HG03442 (cell line): ENCODE measurements around the gene ZC3H4.
"Not testable (repeated sequence)": the region's sequence is repeated elsewhere in the genome, so short reads cannot be mapped to it uniquely, and the experiment has no call there.

Source experiments
- ATAC-seq: cut with Tn5 transposase; IDR thresholded peaks from one replicate; pipeline ENCODE4 v1.9.1; 2021; ENCODE audit warnings: mild to moderate bottlenecking, moderate library complexity; ENCODE audit not compliant: unreplicated experiment

Gene ZC3H4

DNA sequence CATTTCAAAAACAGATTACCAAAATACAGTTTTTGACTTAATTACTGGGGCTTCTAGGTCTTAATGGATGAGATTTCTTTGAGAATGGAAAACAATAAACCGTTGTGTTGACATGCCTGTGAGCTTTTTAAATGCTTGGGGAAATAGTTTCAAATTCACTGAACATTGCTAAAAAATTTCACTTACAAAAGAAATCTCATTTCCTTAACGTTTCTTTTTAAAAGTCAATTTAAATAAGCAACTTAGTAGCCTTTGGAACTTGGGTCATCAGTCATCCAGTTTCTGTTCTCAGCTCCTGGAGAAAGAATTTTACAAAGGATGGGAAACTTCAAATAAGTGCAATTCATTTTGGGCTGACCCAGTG is 4.4 kb downstream of the ZC3H4 start:
- ATAC-seq = no peak

DNA sequence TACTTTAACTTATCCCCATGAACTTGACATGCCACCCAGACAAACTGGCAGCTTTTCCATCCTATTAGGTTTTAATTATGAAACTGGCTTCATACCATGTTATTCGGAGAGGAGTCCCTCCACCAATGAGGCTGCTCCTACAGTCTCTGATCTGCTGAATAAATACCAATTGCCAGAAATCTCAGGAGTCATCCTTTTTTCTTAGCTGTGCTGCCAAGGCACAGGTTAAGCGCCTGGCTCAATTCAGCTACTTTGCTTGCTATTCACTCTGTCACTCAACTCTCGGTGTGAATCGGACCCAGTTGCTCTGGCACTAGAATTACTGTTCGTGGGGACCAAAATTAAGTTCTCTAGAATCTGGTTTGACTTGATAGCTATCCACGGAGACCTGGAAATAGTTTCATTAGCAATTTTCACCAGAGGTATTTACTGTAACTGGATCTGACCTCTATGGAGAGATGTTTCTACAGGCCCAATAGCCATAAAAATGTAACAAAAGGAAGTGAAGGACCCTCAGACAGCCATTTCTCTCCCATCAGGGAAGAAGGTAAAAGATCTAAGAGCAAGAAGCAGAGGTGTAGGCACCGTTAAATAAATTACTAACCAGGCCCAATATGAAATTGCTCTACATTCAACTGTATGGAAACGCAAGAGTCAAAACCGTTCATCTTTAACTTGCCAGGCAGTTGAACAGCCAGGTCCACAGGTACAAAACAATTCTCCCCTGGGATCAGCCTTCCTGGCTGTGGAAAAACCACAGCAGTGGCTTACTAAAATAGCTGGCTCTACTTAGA is 5.4 kb downstream of the ZC3H4 start:
- no peak for ATAC-seq

DNA sequence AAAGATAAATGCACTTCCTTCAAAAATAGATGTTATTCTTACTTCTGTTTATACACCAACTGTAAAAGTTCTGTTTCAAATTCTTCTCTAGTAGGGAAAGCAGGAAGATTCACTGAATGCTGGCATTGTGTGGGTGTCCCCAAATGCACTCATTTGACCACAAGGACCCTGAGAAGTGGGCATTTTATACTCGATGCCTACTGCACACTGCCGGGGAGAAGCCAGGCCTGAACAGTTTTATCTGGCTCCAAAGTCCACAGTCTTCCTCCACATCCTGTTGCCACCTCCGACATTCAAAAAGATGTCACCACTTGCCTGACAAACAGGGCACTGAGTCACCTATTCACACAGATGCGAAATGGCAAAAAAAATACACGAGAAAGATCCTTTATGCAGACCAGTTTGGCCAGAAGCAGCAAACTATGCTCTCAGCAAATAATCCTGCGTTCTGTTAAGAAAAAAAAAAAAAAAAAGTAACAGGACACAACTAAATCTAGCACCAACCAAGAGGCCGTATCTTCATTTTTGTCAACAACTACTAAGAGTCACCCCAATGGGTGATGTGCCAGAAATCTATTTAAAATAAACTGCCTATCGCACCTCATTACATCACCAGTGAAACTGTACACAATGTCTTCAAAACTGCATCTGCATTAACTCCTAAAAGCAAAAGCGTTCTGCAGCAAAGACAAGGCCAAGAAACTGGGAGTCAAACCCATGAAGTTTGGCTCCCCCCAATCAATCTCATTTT is 6.2 kb downstream of the ZC3H4 start:
- ATAC-seq = no peak

DNA sequence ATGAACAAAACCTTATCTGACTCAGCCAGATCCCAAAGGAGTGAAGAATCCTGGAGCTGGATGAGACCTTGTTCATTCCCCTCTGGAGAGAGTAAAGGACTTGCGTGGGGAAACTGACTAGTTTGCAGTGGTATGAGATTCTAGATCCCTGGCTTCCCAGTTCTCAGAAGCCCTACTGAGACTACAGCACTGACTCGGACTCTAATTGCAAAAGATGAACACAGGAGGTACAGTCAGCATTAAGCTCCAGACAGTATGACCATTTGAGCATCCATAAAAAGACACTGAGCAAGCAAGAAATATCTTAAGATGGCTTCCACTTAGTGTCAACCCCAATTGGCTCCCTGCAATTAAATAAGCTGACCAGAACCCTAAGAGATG is 6.8 kb downstream of the ZC3H4 start:
- ATAC-seq = no peak

DNA sequence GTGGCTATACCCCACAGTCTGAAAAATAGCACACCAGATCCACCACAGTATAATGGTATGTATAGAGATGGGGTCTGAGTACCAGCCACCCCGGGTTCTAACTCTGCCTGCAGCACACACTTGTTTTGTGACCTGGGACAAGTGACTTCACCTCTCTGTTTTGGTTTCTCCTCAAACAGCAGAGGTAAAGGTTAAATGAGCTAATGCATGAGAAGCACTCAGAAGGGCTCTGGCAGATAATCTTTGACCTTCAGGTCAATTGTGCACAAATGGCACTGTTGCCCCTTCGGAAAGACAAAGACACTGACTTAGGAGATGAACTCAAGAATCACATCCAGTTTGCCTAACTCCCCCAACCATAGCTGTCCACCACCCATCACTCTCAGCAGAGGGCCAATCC is 7.7 kb downstream of the ZC3H4 start:
- no peak for ATAC-seq

DNA sequence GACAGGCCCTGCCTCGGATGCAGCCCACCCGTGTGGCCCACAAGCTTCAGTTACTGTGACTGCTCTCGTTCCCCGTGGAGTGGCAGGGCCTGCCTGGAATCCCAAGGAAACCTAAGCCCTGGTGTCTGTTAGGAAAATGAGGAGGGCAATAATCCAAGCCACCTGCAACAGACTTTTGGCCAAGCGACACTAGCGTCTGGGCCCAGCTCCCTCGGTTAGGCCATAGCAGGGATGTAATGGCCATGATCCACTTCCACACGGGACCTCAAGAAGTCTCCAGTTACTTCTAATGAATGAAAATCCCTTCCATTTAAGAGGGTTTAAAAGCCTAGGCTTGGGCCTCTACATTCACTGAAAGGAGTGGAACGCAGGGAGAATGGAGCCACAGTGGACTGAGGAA is 8.9 kb downstream of the ZC3H4 start:
- ATAC-seq = no peak

DNA sequence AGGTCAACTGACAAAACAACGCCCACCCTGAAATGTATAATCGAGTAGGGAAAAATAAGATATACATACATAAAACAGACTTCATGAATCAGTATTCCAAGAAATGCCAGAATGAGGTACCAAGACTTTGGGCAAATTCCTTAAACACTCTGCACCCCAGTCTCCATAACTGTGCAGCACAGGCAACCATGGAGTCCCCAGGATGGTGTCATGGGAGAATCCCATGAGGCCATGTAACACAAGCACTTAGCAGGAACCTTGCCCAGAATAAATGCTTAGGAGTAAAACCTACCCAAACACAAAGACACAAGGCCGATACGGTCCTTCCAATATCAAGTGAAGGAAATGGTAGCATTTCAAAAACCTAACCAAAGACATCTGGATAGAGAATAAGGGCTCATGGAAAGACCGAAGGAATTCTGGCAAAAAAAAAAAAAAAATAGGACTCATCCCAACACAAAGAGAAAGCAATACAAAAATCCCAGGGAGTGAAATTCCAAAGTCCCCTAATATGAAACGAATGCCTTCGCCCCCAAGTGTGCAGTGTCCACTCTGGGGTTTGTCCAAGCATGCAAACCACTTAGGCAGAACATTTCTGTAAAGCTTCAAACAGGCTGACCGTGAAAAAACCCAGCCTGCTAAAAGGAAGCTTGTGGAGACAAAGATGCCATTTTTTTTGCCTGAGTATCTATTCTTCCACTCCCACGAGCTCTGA is 11.1 kb downstream of the ZC3H4 start:
- no peak for ATAC-seq

DNA sequence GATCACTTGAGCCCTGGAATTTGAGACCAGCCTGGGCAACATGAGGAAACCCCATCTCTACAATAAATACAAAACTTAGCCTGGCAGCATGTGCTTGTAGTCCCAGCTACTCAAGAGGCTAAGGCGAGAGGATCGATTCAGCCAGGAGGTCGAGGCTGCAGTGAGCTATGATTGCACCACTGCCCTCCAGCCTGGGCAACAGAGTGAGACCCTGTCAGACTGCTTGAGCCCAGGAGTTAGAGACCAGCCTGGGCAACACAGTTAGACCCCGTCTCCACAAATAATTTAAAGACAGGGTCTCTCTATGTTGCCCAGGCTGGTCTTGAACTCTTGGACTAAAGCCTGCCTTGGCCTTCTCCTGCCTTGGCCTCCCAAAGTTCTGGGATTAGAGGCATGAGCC is 12.5 kb downstream of the ZC3H4 start:
- not testable (repeated sequence) for ATAC-seq

DNA sequence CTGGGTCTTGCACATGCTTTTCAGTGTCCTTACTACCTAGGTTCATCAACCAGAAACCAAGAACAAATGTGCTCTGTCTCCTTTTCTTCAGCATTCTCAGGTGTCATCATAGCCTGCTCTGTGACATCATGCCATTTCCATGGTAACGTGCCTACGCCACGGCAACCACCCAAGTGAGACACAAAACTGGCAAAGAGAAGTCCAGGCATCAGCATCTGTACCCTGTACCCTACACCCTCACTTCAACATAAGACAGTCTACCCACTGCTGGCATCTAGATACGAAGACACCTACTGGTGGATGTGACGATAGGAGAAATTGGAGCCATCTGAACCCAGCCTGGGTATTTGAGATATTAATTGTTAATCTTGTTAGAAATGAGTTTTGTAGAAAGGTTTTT is 13.3 kb downstream of the ZC3H4 start:
- ATAC-seq = no peak

DNA sequence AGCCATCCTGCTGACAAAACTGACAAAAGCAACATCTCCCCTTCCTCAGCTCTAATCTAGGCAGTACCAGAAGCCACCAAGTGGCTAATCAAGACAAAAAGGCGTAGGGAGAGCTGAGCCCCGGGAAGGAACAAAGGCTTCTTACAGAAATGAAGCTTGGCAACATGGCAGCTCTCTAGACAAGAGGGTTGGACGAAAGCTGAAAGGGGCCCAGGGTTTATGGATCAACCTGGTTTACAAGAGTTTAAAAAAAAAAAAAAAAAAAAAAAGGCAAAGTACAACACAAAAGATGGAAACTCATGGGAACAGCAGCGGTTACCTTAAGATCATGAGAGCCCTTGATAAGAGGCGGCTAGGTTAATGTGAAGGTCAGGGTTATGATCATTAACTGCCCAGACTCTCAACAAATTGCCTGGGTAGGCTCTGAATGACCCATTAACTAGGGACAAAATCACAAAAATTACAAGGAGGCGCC is 14.0 kb downstream of the ZC3H4 start:
- ATAC-seq = no peak

DNA sequence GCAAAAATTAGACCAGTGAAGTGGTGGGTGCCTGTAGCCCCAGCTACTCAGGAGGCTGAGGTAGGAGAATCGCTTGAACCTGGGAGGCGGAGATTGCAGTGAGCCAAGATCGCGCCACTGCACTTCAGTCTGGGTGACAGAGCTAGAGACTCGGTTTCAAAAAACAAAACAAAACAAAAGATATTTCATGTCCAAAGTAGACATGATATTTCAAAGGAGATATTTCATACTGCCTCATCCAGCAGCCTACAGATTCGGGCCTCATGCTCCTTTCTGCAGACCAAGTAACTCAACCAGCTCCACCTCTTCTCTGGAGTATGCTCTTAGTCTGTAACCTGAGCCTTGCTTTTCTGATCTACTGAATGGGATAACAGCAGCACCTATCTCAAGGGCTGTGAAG is 15.0 kb downstream of the ZC3H4 start:
- ATAC-seq = no peak

DNA sequence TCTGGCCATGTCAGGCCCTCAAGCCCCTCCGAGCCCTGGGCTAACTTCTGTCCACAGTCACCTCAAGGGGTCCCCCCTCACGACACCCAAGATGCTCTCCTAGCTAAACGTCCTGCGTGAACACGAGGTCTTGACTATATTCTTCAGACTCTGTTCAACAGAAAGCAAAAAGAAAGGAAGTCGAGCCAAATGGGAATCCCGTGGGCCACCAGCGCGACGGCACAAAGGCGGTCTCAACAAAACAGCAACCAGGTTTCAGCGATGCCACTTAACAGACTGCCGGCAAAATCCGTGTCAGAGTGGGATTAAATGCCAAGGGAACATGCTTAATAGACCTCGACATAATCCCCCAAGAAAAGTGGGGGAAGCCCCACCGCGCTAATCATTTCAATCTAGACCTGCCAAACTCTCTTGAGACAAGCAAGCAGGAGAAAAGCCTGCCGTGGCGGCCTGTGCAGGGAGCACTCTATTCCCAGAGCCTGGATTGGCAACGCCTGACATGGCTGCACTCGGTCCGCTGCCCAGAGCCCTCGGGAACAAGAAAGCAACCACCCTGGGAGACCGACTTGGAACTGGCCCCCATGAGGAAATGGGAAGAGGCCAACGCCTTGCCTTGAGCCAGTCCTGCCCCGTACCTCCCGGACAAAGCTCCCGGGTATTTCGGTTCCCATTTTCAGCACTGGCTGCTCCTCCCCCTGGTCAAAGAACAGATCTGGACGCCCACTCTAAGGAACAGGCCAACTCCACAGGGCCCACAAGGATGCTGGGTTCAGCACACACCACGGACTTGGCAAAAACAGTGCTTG is 16.0 kb downstream of the ZC3H4 start:
- ATAC-seq = no peak

DNA sequence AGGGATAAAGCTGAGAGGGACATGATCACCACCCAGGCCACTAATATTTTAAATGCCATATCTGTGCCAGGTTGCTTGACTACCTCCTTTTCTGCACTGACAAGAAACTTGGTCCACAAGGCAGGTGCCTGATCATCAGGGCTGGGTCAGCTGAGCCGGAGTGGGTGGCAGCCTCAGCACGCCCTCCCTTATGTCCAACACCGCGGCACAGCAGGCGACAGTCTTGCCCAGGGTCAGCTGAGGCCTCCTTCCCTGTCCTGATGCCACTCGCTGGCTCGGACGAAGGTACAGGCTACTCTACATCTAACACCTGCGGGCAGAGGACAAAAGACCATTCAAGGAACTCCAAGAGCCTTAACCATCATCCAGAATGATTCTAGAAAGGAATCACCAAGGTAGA is 16.9 kb downstream of the ZC3H4 start:
- no peak for ATAC-seq

DNA sequence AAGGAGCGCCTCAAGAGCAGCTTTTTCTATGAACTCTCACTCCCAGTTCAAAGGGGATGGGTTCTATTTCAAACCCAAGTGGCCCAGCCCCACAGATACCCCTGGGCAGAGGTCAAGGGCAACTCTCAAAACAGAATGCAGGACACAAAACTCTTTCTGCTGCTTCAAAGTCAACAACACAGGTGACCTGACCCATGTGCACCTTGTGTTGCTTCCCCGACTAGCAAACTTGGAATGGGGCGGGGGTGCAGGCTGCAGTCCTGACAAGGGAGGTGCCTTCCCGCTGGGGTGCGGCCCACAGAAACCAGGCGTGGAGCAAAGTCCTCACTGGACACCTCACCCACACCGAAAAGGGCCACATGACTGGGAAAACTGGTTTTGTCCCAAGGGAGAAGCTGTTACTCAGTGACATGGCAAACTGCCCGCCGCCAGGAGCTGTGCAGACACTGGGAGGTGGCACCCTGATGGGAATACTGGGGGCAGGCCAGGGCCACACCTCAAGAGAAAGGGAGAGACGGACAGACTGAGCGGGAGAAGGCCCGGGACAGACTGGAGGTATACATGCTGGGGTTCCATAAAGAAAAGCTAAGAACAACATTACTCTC is 17.4 kb downstream of the ZC3H4 start:
- ATAC-seq = no peak

DNA sequence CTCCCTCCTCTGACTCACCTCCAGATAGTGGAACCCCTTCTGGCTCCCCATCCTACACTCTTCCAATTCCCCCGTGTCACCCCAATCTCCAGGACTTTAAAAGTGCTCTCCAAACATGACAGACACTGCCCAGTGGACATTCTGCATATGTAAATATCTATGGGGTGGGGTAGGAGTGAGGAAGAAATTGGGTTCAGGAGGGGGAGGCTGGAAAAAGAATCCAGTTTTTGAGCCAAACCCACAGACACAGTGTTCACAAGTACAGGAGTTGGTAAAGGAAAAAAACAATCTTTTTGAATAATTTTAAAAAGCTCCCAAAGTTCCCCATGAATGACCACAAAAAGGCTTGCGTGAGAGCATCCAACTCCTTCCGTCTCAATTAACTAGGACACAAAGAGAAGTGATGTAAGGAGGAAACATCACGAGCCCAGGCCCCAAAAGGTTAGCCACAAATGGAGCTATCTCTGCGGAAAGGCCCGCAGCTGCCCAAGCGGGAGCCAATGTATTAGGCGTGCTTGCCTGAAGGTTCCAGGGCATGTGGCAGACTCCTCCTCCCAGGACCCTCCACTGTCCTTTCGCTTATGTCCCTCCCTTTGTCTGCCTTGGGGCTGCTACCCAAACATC is 18.0 kb downstream of the ZC3H4 start:
- no peak for ATAC-seq

DNA sequence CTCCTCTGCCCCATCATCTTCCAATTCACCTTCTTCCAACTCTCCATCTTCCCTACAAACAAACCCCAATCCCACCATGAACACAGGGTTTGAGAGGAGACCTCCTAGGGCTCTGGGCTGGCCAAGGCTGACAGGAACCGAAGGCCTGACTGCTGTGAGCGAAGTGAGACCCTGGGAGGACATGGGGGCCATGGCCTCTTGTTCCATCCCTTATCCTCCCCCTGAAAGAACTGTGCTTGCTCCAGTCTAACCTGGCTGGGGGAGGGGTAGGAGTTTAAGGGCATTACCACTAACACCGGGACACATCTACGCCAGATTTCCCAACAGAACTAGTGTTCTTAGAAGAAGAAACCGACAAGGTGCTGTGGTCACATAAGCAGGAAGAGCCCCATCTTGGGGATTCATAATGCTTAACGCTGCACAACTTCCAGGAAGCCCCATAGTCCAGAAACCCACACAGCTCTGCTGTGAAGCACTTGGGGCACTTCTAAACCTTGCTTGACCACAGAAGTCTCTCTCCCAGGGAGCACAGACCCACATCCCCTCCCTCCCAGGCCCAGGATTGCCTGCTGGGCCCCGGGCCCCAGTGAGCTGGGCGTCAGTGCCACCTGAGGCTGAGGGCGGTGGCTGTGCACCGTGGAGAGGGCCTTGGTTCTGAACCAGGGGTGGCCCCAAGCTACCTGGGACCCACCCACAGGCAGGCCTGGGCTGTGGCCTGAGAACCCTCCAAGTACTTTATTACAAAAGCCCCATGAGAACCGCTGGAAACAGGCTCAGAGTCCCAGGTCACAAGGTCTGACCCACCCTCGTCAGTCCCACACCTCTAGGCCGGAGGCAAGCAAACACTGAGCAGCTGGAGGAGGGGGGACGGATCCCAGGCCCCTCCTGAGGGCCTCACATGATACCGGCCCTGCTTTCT is 18.8 kb downstream of the ZC3H4 start:
- no peak for ATAC-seq

DNA sequence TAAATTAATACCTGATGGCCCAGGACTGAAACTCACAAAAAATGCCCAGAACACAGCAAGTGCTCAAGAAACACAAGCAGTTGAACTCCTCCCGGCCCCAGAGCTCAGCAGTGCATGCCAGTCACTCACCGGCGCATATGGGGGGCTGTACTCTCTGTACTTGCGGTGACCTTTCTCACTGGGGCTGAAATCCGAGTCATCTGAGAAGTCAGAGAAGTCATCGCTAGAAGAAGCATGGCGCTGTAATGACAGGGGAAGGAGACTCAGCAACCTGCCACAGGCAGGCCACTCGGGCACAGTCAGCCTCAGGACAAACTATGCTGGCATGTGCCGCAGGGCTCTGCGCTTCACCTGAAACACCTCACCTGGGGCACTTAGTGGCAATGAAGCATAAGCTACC is 19.7 kb downstream of the ZC3H4 start:
- no peak for ATAC-seq

DNA sequence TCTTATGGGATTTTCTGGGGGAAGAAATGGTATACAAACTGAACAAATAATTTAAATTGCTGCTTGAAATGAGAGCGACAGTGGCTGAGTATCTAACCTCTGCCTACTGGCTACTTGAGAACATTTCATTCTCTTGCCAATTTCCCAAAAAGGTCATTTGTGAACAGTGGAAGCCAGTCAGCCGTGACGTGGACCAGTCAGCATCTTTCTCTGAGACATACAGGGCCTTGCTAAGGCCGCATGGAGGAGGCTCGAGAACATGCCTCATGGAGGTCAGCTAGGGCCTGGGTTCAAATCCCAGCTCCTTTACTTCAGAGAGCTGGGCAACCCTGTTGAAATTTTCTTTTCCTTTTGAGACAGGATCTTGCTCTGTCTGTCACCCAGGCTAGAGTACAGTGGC is 20.3 kb downstream of the ZC3H4 start:
- ATAC-seq = no peak

DNA sequence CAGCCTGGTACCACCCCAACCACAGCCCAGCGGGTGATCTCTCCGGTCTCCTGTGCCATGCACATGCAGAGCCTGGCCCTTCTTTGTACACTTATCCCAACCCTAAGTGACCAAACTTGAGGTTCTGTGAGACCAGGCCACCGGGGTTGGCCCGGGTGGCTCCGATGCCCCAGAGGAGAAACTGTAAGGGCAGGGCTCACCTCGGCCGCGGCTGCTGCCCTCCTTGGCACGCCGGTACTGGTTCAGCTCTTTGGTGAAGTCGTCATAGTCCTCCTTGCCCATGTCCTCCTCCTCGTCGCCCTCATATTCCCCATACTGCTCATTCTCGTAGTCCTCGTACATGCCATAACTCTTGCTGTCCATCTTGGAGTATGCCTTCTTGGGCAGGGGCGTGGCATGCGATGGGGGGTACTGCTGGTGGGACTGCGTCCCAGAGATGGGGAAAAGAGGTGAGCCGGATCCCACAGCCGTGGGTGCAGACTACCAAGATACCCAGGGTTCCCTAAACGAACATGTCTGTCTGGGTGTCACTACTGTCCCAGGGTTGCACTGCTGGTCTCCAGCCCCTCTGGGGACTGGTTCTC is 23.7 kb downstream of the ZC3H4 start:
- ATAC-seq = no peak
